Measurements from ENCODE around the gene CTSG.
"Not testable (repeated sequence)": the region's sequence is repeated elsewhere in the genome, so short reads cannot be mapped to it uniquely, and the experiment has no call there.

CTSG gene

GRCh38 chr14:24549064-24549463 lies 27.0 kb downstream of the CTSG start:
- in situ Hi-C loops (cut with MboI; ENCODE audit: low sequenced_read_pairs): not testable (repeated sequence)

GRCh38 chr14:24542346-24542936 lies 33.6 kb downstream of the CTSG start:
- in situ Hi-C loops (cut with MboI; ENCODE audit: low sequenced_read_pairs): no loop called here

GRCh38 chr14:24535737-24536136 lies 40.3 kb downstream of the CTSG start:
- in situ Hi-C loops (cut with MboI; ENCODE audit: low sequenced_read_pairs): no loop called here

- in situ Hi-C loops (cut with MboI; ENCODE audit: low sequenced_read_pairs): no loop called here
Observed at GRCh38 chr14:24534286-24534685, 41.8 kb downstream of the CTSG start.

GRCh38 chr14:24525877-24526620 lies 50.0 kb downstream of the CTSG start:
- in situ Hi-C loops (cut with MboI; ENCODE audit: low sequenced_read_pairs): not testable (repeated sequence)
